A549 (cell line): ENCODE data around the gene RBL1. TPM values are rescaled to one million over a fixed set of nuclear protein-coding genes. Genes with fewer than 3 reads are reported as not detected.
A peak's percentile ranks its signal among the peaks of the same experiment; 100 is the strongest.

ENCODE experiments used
- ATAC-seq, 2 experiments: fragments of 200-7000 bp in 1 of 2; fragments of >200 bp in 1 of 2; cut with Nextera tagmentation in 1 of 2; cut with Tn5 transposase in 1 of 2; 3 replicates each; pipeline versions ENCODE4 v1.8.0 to v1.9.1; 2018 to 2020; ENCODE audit warnings: mild to moderate bottlenecking in 1 of 2, moderate library complexity in 1 of 2
- CTCF ChIA-PET: fragments of 300-600 bp; sonication (Branson Sonifier 250); formaldehyde crosslinking; extraction: SDS; loops from one replicate; lab custom pipeline; 2021; ENCODE audit warnings: antibody characterized with exemption, inconsistent platforms; lab: Yijun Ruan, JAX
- POLR2A ChIA-PET: fragments of 350-600 bp; formaldehyde crosslinking; extraction: SDS; loops from one replicate; lab custom pipeline; 2021; ENCODE audit warnings: antibody characterized with exemption, inconsistent platforms; lab: Yijun Ruan, JAX
- DNase-seq, 2 experiments: peaks; one replicate each; pipeline versions ENCODE4 v3.0.0 to v3.0.0-alpha.2; 2011 to 2016; ENCODE audit warnings: low read depth in 1 of 2, low spot score in 1 of 2
- FAIRE-seq: peaks from 2 replicates; lab custom pipeline; 2011; peaks lifted over from hg19 to GRCh38; lab: Jason Lieb, UNC
- H3K27ac ChIP-seq, 2 experiments: fragments of >200 bp; sonication (Bioruptor Twin); formaldehyde crosslinking; 3 replicates each; pipeline ENCODE4 v1.5.1; 2016 to 2017
- H3K4me1 ChIP-seq: fragments of >200 bp; sonication (Bioruptor Twin); formaldehyde crosslinking; 3 replicates; pipeline ENCODE4 v1.6.1; 2016
- H3K4me2 ChIP-seq: fragments of >200 bp; sonication (Bioruptor Twin); formaldehyde crosslinking; 3 replicates; pipeline ENCODE4 v1.6.1; 2016
- H3K4me3 ChIP-seq: fragments of >200 bp; sonication (Bioruptor Twin); formaldehyde crosslinking; 3 replicates; pipeline ENCODE4 v1.5.1; 2016
- H3K9me3 ChIP-seq: fragments of >200 bp; sonication (Bioruptor Twin); formaldehyde crosslinking; 3 replicates; pipeline ENCODE4 v1.6.1; 2016
- CBX2 ChIP-seq: fragments of 200-600 bp; sonication (generic); IDR thresholded peaks from 2 replicates; pipeline ENCODE4 v1.6.1; 2016; ENCODE audit warnings: low read depth, mild to moderate bottlenecking, borderline replicate concordance
- CEBPB ChIP-seq, 2 experiments: fragments of >200 bp in 1 of 2; sonication (Bioruptor Twin) in 1 of 2; formaldehyde crosslinking in 1 of 2; IDR thresholded peaks; 2 replicates each; pipeline ENCODE4 v1.6.1; 2012 to 2016
- EHF ChIP-seq: fragments of 250-450 bp; sonication (Bioruptor Pico); IDR thresholded peaks from 2 replicates; pipeline ENCODE4 v1.5.0; 2020; ENCODE audit warnings: mild to moderate bottlenecking
- GATA3 ChIP-seq: IDR thresholded peaks from 2 replicates; pipeline ENCODE4 v1.6.1; 2012; ENCODE audit warnings: borderline replicate concordance
- HEYL ChIP-seq: fragments of 250-450 bp; sonication (Bioruptor Pico); IDR thresholded peaks from 2 replicates; pipeline ENCODE4 v1.8.0; 2021; ENCODE audit warnings: mild to moderate bottlenecking, moderate library complexity
- HOXA7 ChIP-seq: fragments of 250-450 bp; sonication (Bioruptor Pico); IDR thresholded peaks from 2 replicates; pipeline ENCODE4 v1.5.0; 2020; ENCODE audit warnings: mild to moderate bottlenecking, moderate library complexity
- HOXB13 ChIP-seq: fragments of 250-450 bp; sonication (Bioruptor Pico); IDR thresholded peaks from 2 replicates; pipeline ENCODE4 v1.5.0; 2020; ENCODE audit warnings: low read depth, mild to moderate bottlenecking, moderate library complexity
- JUN ChIP-seq, 2 experiments: fragments of >200 bp; sonication (Bioruptor Twin); formaldehyde crosslinking; IDR thresholded peaks; 2 replicates in 1 of 2; 3 replicates in 1 of 2; pipeline ENCODE4 v1.6.1; 2016 to 2017
- MAZ ChIP-seq: fragments of 150-350 bp; IDR thresholded peaks from 2 replicates; pipeline ENCODE4 v1.6.1; 2014; ENCODE audit warnings: antibody characterized with exemption, low read depth, low read length, borderline replicate concordance
- PHF8 ChIP-seq: fragments of 200-600 bp; sonication (generic); IDR thresholded peaks from 2 replicates; pipeline ENCODE4 v1.6.1; 2016; ENCODE audit warnings: low read depth, mild to moderate bottlenecking, antibody characterized with exemption, moderate library complexity, borderline replicate concordance
- POLR2A ChIP-seq: IDR thresholded peaks from 2 replicates; pipeline ENCODE4 v1.6.1; 2012; ENCODE audit warnings: mild to moderate bottlenecking, low read length
- RFX5 ChIP-seq: fragments of 450-650 bp; IDR thresholded peaks from 2 replicates; pipeline ENCODE4 v1.7.1; 2014; ENCODE audit warnings: antibody characterized with exemption, mild to moderate bottlenecking, moderate library complexity
- RNF2 ChIP-seq: fragments of 200-600 bp; sonication (generic); IDR thresholded peaks from 2 replicates; pipeline ENCODE4 v1.6.1; 2016; ENCODE audit warnings: low read depth, mild to moderate bottlenecking, antibody characterized with exemption, moderate library complexity, borderline replicate concordance
- SMC3 ChIP-seq: fragments of >200 bp; sonication (Bioruptor Twin); formaldehyde crosslinking; IDR thresholded peaks from 3 replicates; pipeline ENCODE4 v1.6.1; 2018; ENCODE audit warnings: inconsistent platforms
- TP53 ChIP-seq: fragments of 250-450 bp; sonication (Bioruptor Pico); IDR thresholded peaks from 2 replicates; pipeline ENCODE4 v1.5.0; 2021; ENCODE audit warnings: mild to moderate bottlenecking, moderate library complexity
- ZC3H11A ChIP-seq: fragments of 450-650 bp; IDR thresholded peaks from 2 replicates; pipeline ENCODE4 v1.6.1; 2014; ENCODE audit warnings: antibody characterized with exemption, mild to moderate bottlenecking
- WGBS: methylation state at CpG from one replicate; pipeline ENCODE4 v1.1.6; 2017; ENCODE audit errors: missing lambda C conversion rate; 5-methylcytosine and 5-hydroxymethylcytosine counted together
- polyA plus RNA-seq, 4 experiments: library from polyadenylated mRNA; depleted of rRNA in 3 of 4; stranded (reverse); fragments of >200 nt; fragmentation: RNase III in 1 of 4; extraction: RNeasy Plus Mini Kit Qiagen cat#74134 plus additional on column Dnase treatment in 1 of 4; gene quantifications; 2 replicates in 3 of 4; 3 replicates in 1 of 4; pipeline ENCODE4 v1.2.3, GENCODE V29; 2011 to 2017
- TF ChIP-seq, protein P1 (sequence below): fragments of >200 bp; sonication (Bioruptor Twin); formaldehyde crosslinking; IDR thresholded peaks from 2 replicates; pipeline ENCODE4 v1.6.1; 2016
- TF ChIP-seq, protein P2 (sequence below): fragments of 250-450 bp; sonication (Bioruptor Pico); IDR thresholded peaks from 2 replicates; pipeline ENCODE4 v1.5.0; 2021; ENCODE audit warnings: mild to moderate bottlenecking, moderate library complexity, borderline replicate concordance
- TF ChIP-seq, protein P3 (sequence below): IDR thresholded peaks from 2 replicates; pipeline ENCODE4 v1.6.1; 2012
- TF ChIP-seq, protein P4 (sequence below): fragments of >200 bp; sonication (Bioruptor Twin); formaldehyde crosslinking; IDR thresholded peaks from 3 replicates; pipeline ENCODE4 v1.6.1; 2016
- TF ChIP-seq, protein P5 (sequence below): fragments of 450-650 bp; IDR thresholded peaks from 2 replicates; pipeline ENCODE4 v1.6.1; 2014; ENCODE audit warnings: antibody characterized with exemption
- TF ChIP-seq, protein P6 (sequence below): IDR thresholded peaks from 2 replicates; pipeline ENCODE4 v1.6.1; 2012
- TF ChIP-seq, protein P7 (sequence below): fragments of >200 bp; sonication (Bioruptor Twin); formaldehyde crosslinking; IDR thresholded peaks from 3 replicates; pipeline ENCODE4 v1.5.1; 2016
- TF ChIP-seq, protein P8 (sequence below): IDR thresholded peaks from 2 replicates; pipeline ENCODE4 v1.6.1; 2012; ENCODE audit warnings: low read depth, borderline replicate concordance

Gene RBL1
- polyA plus RNA-seq, 2 of the 4 experiments (the other 2 are of a cell fraction): 10.2 to 17.1 TPM

DNA sequence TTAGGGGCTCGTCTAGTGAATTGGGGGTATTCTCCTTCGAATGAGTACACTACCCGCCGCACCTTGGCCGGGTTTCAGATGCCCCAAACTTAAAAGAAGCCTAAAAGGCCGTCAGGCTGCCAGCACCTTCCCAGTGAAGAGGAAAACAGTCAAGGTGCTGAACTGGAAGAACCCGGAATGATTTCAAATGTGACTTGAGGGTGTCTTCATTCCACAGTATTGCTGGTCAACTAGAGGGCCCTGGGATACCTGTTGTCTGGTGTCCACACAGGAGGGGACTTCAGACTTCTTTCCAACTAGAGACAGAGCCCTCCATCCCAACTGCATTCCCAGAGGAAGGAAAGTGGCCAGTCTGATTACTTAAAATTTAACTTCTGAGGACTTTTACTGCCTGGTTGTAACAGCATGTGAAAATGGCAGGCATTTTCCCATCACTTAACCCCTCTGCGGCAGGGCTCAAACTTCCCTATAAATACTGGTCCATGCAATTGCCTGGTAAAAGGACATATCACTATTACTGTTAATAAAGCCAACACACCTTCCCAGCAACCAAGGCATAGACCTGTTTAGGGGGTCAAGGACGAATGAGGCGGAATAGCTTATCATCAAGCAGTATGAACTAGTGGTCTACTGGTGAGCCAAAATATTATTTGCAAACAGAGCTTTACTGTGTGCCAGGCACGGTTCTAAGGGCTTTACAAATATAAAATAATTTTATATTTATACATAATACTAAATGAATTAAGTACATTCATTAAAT, 143.6 kb downstream of the RBL1 start:
- DNase-seq: no peak
- TF ChIP-seq HOXA7 (no peak), HOXB13 (no peak), EHF (CRISPR knock-in tag) (no peak), JUN (IDR thresholded peaks at IDR 0.05) (peak in 1 of 2 experiments; percentile 67; a peak in 1 of 5 replicates), ZC3H11A (no peak)
- TF ChIP-seq, protein P1, sequence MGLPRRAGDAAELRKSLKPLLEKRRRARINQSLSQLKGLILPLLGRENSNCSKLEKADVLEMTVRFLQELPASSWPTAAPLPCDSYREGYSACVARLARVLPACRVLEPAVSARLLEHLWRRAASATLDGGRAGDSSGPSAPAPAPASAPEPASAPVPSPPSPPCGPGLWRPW: no peak
- TF ChIP-seq, protein P2, sequence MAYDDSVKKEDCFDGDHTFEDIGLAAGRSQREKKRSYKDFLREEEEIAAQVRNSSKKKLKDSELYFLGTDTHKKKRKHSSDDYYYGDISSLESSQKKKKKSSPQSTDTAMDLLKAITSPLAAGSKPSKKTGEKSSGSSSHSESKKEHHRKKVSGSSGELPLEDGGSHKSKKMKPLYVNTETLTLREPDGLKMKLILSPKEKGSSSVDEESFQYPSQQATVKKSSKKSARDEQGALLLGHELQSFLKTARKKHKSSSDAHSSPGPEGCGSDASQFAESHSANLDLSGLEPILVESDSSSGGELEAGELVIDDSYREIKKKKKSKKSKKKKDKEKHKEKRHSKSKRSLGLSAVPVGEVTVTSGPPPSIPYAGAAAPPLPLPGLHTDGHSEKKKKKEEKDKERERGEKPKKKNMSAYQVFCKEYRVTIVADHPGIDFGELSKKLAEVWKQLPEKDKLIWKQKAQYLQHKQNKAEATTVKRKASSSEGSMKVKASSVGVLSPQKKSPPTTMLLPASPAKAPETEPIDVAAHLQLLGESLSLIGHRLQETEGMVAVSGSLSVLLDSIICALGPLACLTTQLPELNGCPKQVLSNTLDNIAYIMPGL (CRISPR knock-in tag): no peak
- TF ChIP-seq, protein P3, sequence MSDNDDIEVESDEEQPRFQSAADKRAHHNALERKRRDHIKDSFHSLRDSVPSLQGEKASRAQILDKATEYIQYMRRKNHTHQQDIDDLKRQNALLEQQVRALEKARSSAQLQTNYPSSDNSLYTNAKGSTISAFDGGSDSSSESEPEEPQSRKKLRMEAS: no peak
- Histone ChIP-seq H3K4me3 (peak overlapping the region; percentile 92), H3K27ac (peak overlapping the region; percentile 82 to 86), H3K9me3 (no peaks in the 10 kb centered on the region), H3K4me2 (peak overlapping the region; percentile 99), H3K4me1 (peaks cover 16% of the 10 kb centered on the region)
- CTCF ChIA-PET: interaction anchor here (0.6 kb wide), 1 partner anchor 131 kb away, joined by 3 read pairs; no protein-coding TSS in a partner anchor
- WGBS: 29% methylated on average over 11 of the region's 11 CpGs
- POLR2A ChIA-PET: no interaction called here
- no peak for FAIRE-seq
- ATAC-seq: peak; percentile 31

DNA sequence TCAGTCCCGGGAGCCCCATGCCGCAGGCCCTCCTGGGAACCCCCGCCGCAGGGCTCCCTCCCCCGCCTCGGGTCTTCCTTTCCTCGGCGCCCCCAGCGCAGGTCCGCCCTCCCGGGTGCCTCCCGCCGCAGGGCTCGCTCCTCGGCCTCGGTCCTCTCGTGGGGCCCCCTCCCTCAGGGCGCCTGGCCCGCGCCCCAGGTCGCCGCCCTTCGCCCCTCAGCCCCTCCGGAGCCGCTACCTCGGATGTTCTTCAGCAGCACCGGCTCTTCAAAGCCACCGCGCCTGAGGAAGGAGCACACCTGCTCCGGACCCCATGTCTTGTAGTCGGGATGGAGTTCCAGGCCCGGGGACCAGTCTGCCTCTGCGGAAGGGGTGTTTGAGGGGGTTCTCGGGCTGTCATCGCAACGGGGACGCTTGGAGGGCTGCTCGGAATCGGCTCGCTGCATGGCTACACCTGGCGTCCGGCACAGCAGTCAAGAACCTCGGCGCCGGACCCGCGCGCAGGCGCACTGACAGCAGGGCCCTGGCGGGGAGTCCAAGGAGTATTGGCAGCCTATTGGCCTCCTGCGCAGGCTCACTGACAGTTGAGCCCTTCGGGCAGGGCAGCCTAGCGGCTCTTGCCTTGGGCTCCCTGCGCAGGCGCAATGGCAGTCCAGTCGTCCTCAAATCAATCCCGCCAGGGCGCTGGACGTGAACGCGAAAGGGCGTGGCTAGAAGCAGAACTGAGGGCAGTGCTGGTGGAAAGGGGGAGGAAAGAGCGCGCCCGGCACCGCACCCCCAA, 144.4 kb downstream of the RBL1 start, which contains the start of gene SAMHD1:
Gene SAMHD1 (minus strand): TSS at position 511 of the 781 bp plus-strand sequence. CDS start 65 bp downstream, at position 446.
- peak within 1 kb of the TSS; percentile 99 for H3K4me2 ChIP-seq
- peak within 1 kb of the TSS; percentile 92 for H3K4me3 ChIP-seq
- H3K9me3 ChIP-seq: no peaks in the 10 kb centered on the region
- 2% methylated on average over 31 of the region's 66 CpGs for whole genome bisulfite sequencing
- POLR2A ChIA-PET: no interaction called here
- H3K4me1 ChIP-seq: peaks cover 16% of the 10 kb centered on the region
- CTCF ChIA-PET: no interaction called here
- peak; percentile 98 to 99 for DNase-seq
- no peak for FAIRE-seq
- TF ChIP-seq GATA3: no peak
- TF ChIP-seq, protein P4, sequence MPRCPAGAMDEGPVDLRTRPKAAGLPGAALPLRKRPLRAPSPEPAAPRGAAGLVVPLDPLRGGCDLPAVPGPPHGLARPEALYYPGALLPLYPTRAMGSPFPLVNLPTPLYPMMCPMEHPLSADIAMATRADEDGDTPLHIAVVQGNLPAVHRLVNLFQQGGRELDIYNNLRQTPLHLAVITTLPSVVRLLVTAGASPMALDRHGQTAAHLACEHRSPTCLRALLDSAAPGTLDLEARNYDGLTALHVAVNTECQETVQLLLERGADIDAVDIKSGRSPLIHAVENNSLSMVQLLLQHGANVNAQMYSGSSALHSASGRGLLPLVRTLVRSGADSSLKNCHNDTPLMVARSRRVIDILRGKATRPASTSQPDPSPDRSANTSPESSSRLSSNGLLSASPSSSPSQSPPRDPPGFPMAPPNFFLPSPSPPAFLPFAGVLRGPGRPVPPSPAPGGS: 0 out of 3 replicates have a peak, but pooled peaks have one; percentile 71
- TF ChIP-seq, protein P3: peak; percentile 44
- TF ChIP-seq CEBPB (IDR thresholded peaks at IDR 0.05): no peak
- TF ChIP-seq, protein P5, sequence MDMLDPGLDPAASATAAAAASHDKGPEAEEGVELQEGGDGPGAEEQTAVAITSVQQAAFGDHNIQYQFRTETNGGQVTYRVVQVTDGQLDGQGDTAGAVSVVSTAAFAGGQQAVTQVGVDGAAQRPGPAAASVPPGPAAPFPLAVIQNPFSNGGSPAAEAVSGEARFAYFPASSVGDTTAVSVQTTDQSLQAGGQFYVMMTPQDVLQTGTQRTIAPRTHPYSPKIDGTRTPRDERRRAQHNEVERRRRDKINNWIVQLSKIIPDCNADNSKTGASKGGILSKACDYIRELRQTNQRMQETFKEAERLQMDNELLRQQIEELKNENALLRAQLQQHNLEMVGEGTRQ: no peak
- no peak for TF ChIP-seq RFX5
- peak; percentile 54; the same call in 1 of the 2 replicates for TF ChIP-seq PHF8
- TF ChIP-seq HEYL: no peak
- TF ChIP-seq, protein P6, sequence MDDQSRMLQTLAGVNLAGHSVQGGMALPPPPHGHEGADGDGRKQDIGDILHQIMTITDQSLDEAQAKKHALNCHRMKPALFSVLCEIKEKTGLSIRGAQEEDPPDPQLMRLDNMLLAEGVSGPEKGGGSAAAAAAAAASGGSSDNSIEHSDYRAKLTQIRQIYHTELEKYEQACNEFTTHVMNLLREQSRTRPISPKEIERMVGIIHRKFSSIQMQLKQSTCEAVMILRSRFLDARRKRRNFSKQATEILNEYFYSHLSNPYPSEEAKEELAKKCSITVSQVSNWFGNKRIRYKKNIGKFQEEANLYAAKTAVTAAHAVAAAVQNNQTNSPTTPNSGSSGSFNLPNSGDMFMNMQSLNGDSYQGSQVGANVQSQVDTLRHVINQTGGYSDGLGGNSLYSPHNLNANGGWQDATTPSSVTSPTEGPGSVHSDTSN: no peak
- TF ChIP-seq CBX2: no peak
- TF ChIP-seq RNF2: 0 out of 2 replicates have a peak, but pooled peaks have one; percentile 30
- TF ChIP-seq, protein P7, sequence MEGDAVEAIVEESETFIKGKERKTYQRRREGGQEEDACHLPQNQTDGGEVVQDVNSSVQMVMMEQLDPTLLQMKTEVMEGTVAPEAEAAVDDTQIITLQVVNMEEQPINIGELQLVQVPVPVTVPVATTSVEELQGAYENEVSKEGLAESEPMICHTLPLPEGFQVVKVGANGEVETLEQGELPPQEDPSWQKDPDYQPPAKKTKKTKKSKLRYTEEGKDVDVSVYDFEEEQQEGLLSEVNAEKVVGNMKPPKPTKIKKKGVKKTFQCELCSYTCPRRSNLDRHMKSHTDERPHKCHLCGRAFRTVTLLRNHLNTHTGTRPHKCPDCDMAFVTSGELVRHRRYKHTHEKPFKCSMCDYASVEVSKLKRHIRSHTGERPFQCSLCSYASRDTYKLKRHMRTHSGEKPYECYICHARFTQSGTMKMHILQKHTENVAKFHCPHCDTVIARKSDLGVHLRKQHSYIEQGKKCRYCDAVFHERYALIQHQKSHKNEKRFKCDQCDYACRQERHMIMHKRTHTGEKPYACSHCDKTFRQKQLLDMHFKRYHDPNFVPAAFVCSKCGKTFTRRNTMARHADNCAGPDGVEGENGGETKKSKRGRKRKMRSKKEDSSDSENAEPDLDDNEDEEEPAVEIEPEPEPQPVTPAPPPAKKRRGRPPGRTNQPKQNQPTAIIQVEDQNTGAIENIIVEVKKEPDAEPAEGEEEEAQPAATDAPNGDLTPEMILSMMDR: no peak
- TF ChIP-seq POLR2A: peak; percentile 55
- TF ChIP-seq SMC3: no peak
- no peak for TF ChIP-seq MAZ
- TF ChIP-seq, protein P8, sequence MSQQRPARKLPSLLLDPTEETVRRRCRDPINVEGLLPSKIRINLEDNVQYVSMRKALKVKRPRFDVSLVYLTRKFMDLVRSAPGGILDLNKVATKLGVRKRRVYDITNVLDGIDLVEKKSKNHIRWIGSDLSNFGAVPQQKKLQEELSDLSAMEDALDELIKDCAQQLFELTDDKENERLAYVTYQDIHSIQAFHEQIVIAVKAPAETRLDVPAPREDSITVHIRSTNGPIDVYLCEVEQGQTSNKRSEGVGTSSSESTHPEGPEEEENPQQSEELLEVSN: peak; percentile 83
- TF ChIP-seq TP53: no peak
- peak; percentile 92 to 98 for ATAC-seq
- H3K27ac ChIP-seq: peak within 1 kb of the TSS; percentile 82 to 87
